Mesenchymal stem cell (in vitro differentiated cells and primary cell): ENCODE measurements around the gene AGAP1.

Experiments used
- DNase-seq: peaks from one replicate; pipeline ENCODE4 v3.0.0-alpha.2; 2013
- H2AFZ ChIP-seq: one replicate; pipeline ENCODE4 v1.6.1; 2013; ENCODE audit warnings: low read depth, mild to moderate bottlenecking, control low read depth, inconsistent platforms, low read length, moderate library complexity
- H2AK5ac ChIP-seq: 2 replicates; pipeline ENCODE4 v1.6.1; 2013; ENCODE audit warnings: low read length, moderate library complexity, mild to moderate bottlenecking, inconsistent platforms; ENCODE audit not compliant: severe bottlenecking
- H2BK120ac ChIP-seq: one replicate; pipeline ENCODE4 v1.6.1; 2013; ENCODE audit warnings: low read depth, mild to moderate bottlenecking, inconsistent platforms, low read length, moderate library complexity
- H2BK12ac ChIP-seq, 2 experiments: one replicate each; pipeline ENCODE4 v1.6.1; 2013; ENCODE audit warnings: inconsistent platforms in 2 of 2, low read length in 2 of 2, mild to moderate bottlenecking in 2 of 2, moderate library complexity in 2 of 2, control low read depth in 1 of 2
- H2BK15ac ChIP-seq: one replicate; pipeline ENCODE4 v1.6.1; 2013; ENCODE audit warnings: mild to moderate bottlenecking, low read depth, inconsistent platforms; ENCODE audit not compliant: poor library complexity, severe bottlenecking
- H2BK5ac ChIP-seq: 2 replicates; pipeline ENCODE4 v1.6.1; 2013; ENCODE audit warnings: low read depth, mild to moderate bottlenecking, low read length, control low read depth, inconsistent platforms; ENCODE audit not compliant: poor library complexity, severe bottlenecking
- H3K14ac ChIP-seq, 2 experiments: one replicate each; pipeline ENCODE4 v1.6.1; 2013; ENCODE audit warnings: inconsistent platforms in 2 of 2, low read length in 2 of 2, control low read depth in 1 of 2, mild to moderate bottlenecking in 1 of 2, moderate library complexity in 1 of 2
- H3K18ac ChIP-seq, 2 experiments: one replicate each; pipeline ENCODE4 v1.6.1; 2013; ENCODE audit warnings: inconsistent platforms in 2 of 2, low read length in 2 of 2, control low read depth in 1 of 2, low read depth in 1 of 2, mild to moderate bottlenecking in 1 of 2
- H3K23ac ChIP-seq, 2 experiments: one replicate each; pipeline ENCODE4 v1.6.1; 2013; ENCODE audit warnings: inconsistent platforms in 2 of 2, low read length in 2 of 2, mild to moderate bottlenecking in 2 of 2, moderate library complexity in 2 of 2, control low read depth in 1 of 2
- H3K27ac ChIP-seq: 2 replicates; pipeline ENCODE4 v1.5.1; 2013; ENCODE audit warnings: mild to moderate bottlenecking, moderate library complexity, low read length, control low read depth, inconsistent platforms; ENCODE audit not compliant: poor library complexity, severe bottlenecking
- H3K27me3 ChIP-seq, 2 experiments: 2 replicates each; pipeline versions ENCODE4 v1.6.1 to v1.7.0; 2013; ENCODE audit warnings: low read length in 2 of 2, mild to moderate bottlenecking in 2 of 2, moderate library complexity in 2 of 2, control low read depth in 1 of 2, inconsistent platforms in 1 of 2; ENCODE audit not compliant: control insufficient read depth in 1 of 2, insufficient read depth in 1 of 2
- H3K36me3 ChIP-seq, 2 experiments: 2 replicates each; pipeline versions ENCODE4 v1.6.1 to v1.7.0; 2013; ENCODE audit warnings: low read length in 2 of 2, control low read depth in 1 of 2, inconsistent platforms in 1 of 2, low read depth in 1 of 2, mild to moderate bottlenecking in 1 of 2; ENCODE audit not compliant: insufficient read depth in 2 of 2, control insufficient read depth in 1 of 2
- H3K4ac ChIP-seq, 2 experiments: one replicate each; pipeline ENCODE4 v1.6.1; 2013; ENCODE audit warnings: inconsistent platforms in 2 of 2, low read length in 2 of 2, mild to moderate bottlenecking in 2 of 2, moderate library complexity in 2 of 2, control low read depth in 1 of 2, low read depth in 1 of 2
- H3K4me1 ChIP-seq: 2 replicates; pipeline ENCODE4 v1.6.1; 2013; ENCODE audit warnings: low read depth, low read length, control low read depth; ENCODE audit not compliant: control insufficient read depth, insufficient read depth
- H3K4me2 ChIP-seq: 2 replicates; pipeline ENCODE4 v1.6.1; 2013; ENCODE audit warnings: low read length, mild to moderate bottlenecking, inconsistent platforms; ENCODE audit not compliant: poor library complexity, severe bottlenecking
- H3K4me3 ChIP-seq, 2 experiments: 2 replicates each; pipeline versions ENCODE4 v1.5.1 to v1.7.0; 2013; ENCODE audit warnings: low read length in 2 of 2, mild to moderate bottlenecking in 2 of 2, control low read depth in 1 of 2, low read depth in 1 of 2; ENCODE audit not compliant: insufficient read depth in 1 of 2
- H3K79me1 ChIP-seq: replicated peaks from 2 replicates; pipeline ENCODE4 v1.6.1; 2013; ENCODE audit warnings: mild to moderate bottlenecking, control low read depth, low read length, inconsistent platforms; ENCODE audit not compliant: poor library complexity, severe bottlenecking
- H3K9ac ChIP-seq: 2 replicates; pipeline ENCODE4 v1.7.0; 2013; ENCODE audit warnings: mild to moderate bottlenecking, low read length, moderate library complexity
- H3K9me3 ChIP-seq: 2 replicates; pipeline ENCODE4 v1.7.0; 2013; ENCODE audit warnings: mild to moderate bottlenecking, low read length; ENCODE audit not compliant: control insufficient read depth
- H4K8ac ChIP-seq: one replicate; pipeline ENCODE4 v1.6.1; 2013; ENCODE audit warnings: inconsistent platforms, mild to moderate bottlenecking, low read length, moderate library complexity
- H4K91ac ChIP-seq: one replicate; pipeline ENCODE4 v1.6.1; 2013; ENCODE audit warnings: mild to moderate bottlenecking, low read length, inconsistent platforms
- WGBS: methylation state at CpG from one replicate; pipeline ENCODE4 v1.1.7; 2013; ENCODE audit warnings: mixed read lengths; 5-methylcytosine and 5-hydroxymethylcytosine counted together

The AGAP1 gene

GRCh38 chr2:235542733-235543127, 48.9 kb downstream of the AGAP1 start:
- Histone ChIP-seq H3K14ac (no peak overlapping the region), H4K8ac (no peak overlapping the region), H4K91ac (no peak overlapping the region), H2BK15ac (no peak overlapping the region), H3K4me3 (no peak overlapping the region), H2BK5ac (no peak overlapping the region), H3K27me3 (no peaks in the 10 kb centered on the region), H2BK120ac (no peak overlapping the region), H3K9ac (no peak overlapping the region), H2AFZ (no peak overlapping the region), H3K27ac (no peak overlapping the region), H3K23ac (no peak overlapping the region), H3K4me1 (peaks cover 11% of the 10 kb centered on the region), H2AK5ac (no peak overlapping the region), H3K18ac (no peak overlapping the region), H3K79me1 (peaks cover 62% of the 10 kb centered on the region), H3K36me3 (no peaks in the 10 kb centered on the region), H3K4ac (no peak overlapping the region), H2BK12ac (no peak overlapping the region), H3K9me3 (no peaks in the 10 kb centered on the region), H3K4me2 (no peak overlapping the region)
- WGBS, result 88% methylated on average over 4 of the region's 10 CpGs
- no peak for DNase-seq

- no peak overlapping the region for H4K8ac ChIP-seq
- no peak overlapping the region for H3K4ac ChIP-seq
- H3K9me3 ChIP-seq, result no peaks in the 10 kb centered on the region
- H3K4me2 ChIP-seq, result no peak overlapping the region
- no peak overlapping the region for H2AFZ ChIP-seq
- no peak for DNase-seq
- no peak overlapping the region for H3K4me3 ChIP-seq
- H3K27me3 ChIP-seq, result no peaks in the 10 kb centered on the region
- H3K14ac ChIP-seq, result no peak overlapping the region
- no peak overlapping the region for H3K18ac ChIP-seq
- H2AK5ac ChIP-seq, result no peak overlapping the region
- no peak overlapping the region for H3K9ac ChIP-seq
- H3K36me3 ChIP-seq, result no peaks in the 10 kb centered on the region
- peaks cover 11% of the 10 kb centered on the region for H3K4me1 ChIP-seq
- peaks cover 64% of the 10 kb centered on the region for H3K79me1 ChIP-seq
- peak overlapping the region in 1 of 2 experiments; percentile 18 for H3K23ac ChIP-seq
- H2BK5ac ChIP-seq, result no peak overlapping the region
- no peak overlapping the region for H2BK120ac ChIP-seq
- H4K91ac ChIP-seq, result no peak overlapping the region
- no peak overlapping the region for H2BK12ac ChIP-seq
- H3K27ac ChIP-seq, result no peak overlapping the region
- WGBS, result 92% methylated on average over 13 of the region's 13 CpGs
- no peak overlapping the region for H2BK15ac ChIP-seq
These were observed 49.4 kb downstream of the AGAP1 start for GRCh38 chr2:235543128-235543750.

DNA sequence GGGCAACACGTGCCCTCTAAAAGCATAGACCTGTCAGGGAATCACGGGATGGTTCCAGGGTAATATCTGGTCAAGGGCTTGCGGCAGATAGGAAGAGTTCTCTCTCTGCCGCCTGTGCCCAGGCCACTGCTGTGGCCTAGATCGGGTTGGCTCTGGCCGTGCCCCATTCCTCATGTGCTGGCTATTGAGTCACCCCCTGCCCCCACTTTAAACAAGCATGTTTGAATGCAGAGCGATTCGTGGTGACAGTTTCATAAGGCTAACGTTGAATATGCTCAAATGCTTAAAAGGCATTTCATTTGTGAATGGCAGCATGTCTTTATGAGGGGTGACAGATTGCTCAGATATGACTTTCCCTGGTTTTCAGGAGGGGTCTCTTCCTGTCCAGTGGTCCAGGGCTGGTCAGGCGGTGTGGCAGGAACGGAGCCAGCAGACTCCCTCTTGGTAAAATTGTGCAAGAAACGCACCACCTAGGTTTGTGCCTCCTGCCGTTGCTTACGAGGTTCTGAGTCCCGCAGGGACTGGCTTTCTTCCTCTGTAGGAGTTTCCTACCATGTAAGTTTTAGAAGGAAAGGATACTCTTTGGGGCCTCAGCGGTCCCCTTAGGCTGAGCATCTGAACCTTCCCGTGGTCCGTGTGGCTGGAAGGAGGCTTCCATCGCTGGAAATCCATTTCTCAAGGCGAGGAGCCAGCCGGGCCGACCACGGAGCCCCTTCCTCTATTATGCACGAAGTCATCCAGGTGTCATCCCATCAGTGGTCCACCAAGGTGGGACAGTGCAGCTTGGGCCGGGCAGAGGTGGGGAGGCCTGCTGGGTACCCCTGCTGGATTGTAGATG, 50.2 kb downstream of the AGAP1 start:
- Histone ChIP-seq H3K79me1 (peaks cover 64% of the 10 kb centered on the region), H3K27ac (no peak overlapping the region), H3K14ac (no peak overlapping the region), H3K23ac (no peak overlapping the region), H3K4me1 (peaks cover 9% of the 10 kb centered on the region), H3K36me3 (no peaks in the 10 kb centered on the region), H3K4ac (no peak overlapping the region), H2BK15ac (no peak overlapping the region), H2BK5ac (no peak overlapping the region), H2BK120ac (no peak overlapping the region), H3K27me3 (no peaks in the 10 kb centered on the region), H3K4me2 (no peak overlapping the region), H2AK5ac (no peak overlapping the region), H3K18ac (no peak overlapping the region), H3K9ac (no peak overlapping the region), H4K8ac (no peak overlapping the region), H3K4me3 (no peak overlapping the region), H2AFZ (no peak overlapping the region), H4K91ac (no peak overlapping the region), H2BK12ac (no peak overlapping the region), H3K9me3 (no peaks in the 10 kb centered on the region)
- WGBS, result 97% methylated on average over 25 of the region's 25 CpGs
- DNase-seq, result no peak

- 86% methylated on average over 3 of the region's 5 CpGs for WGBS
- H2BK5ac ChIP-seq, result no peak overlapping the region
- no peaks in the 10 kb centered on the region for H3K36me3 ChIP-seq
- peaks cover 64% of the 10 kb centered on the region for H3K79me1 ChIP-seq
- no peak overlapping the region for H3K4me3 ChIP-seq
- no peak overlapping the region for H3K9ac ChIP-seq
- no peaks in the 10 kb centered on the region for H3K27me3 ChIP-seq
- H3K4ac ChIP-seq, result no peak overlapping the region
- H2BK12ac ChIP-seq, result no peak overlapping the region
- H2AFZ ChIP-seq, result no peak overlapping the region
- H3K23ac ChIP-seq, result no peak overlapping the region
- no peak overlapping the region for H3K4me2 ChIP-seq
- no peak overlapping the region for H2BK120ac ChIP-seq
- H3K14ac ChIP-seq, result no peak overlapping the region
- no peak overlapping the region for H2BK15ac ChIP-seq
- peaks cover 9% of the 10 kb centered on the region for H3K4me1 ChIP-seq
- no peak overlapping the region for H4K91ac ChIP-seq
- no peak overlapping the region for H2AK5ac ChIP-seq
- H3K27ac ChIP-seq, result no peak overlapping the region
- no peaks in the 10 kb centered on the region for H3K9me3 ChIP-seq
- no peak overlapping the region for H3K18ac ChIP-seq
- no peak overlapping the region for H4K8ac ChIP-seq
- no peak for DNase-seq
These were observed 50.8 kb downstream of the AGAP1 start for GRCh38 chr2:235544689-235544969.
